HCT116 (cell line): Measurements from ENCODE around the gene ADGRG1.

Experiments
- ATF3 ChIP-seq: IDR thresholded peaks from 2 replicates; pipeline ENCODE4 v1.6.1; 2012
- CTCF ChIP-seq, 3 experiments: fragments of 200-600 bp in 1 of 3; sonication (generic) in 1 of 3; IDR thresholded peaks in 2 of 3; conservative IDR thresholded peaks in 1 of 3; 2 replicates each; pipeline ENCODE4 v1.5.1; 2012 to 2017; ENCODE audit warnings: low read depth in 2 of 3, low read length in 2 of 3, antibody characterized with exemption in 1 of 3, borderline replicate concordance in 1 of 3, control low read depth in 1 of 3, mild to moderate bottlenecking in 1 of 3, mixed read lengths in 1 of 3, mixed run types in 1 of 3, moderate library complexity in 1 of 3; ENCODE audit not compliant: insufficient read depth in 1 of 3
- EZH2 ChIP-seq: fragments of 200-600 bp; sonication (generic); IDR thresholded peaks from 2 replicates; pipeline ENCODE4 v1.6.1; 2017; ENCODE audit warnings: antibody characterized with exemption, mixed run types
- POLR2A ChIP-seq: IDR thresholded peaks from 2 replicates; pipeline ENCODE4 v1.7.0; 2011; ENCODE audit warnings: borderline replicate concordance; ENCODE audit not compliant: insufficient read depth, insufficient read length; ENCODE audit errors: extremely low read depth
- POLR2AphosphoS5 ChIP-seq: IDR thresholded peaks from 2 replicates; pipeline ENCODE4 v1.6.1; 2011; ENCODE audit warnings: mild to moderate bottlenecking, low read depth, low read length, moderate library complexity
- TCF7L2 ChIP-seq: IDR thresholded peaks from 2 replicates; pipeline ENCODE4 v1.7.0; 2011; ENCODE audit warnings: borderline replicate concordance, inconsistent platforms; ENCODE audit not compliant: insufficient read depth, insufficient read length; ENCODE audit errors: extremely low read depth
- YY1 ChIP-seq: IDR thresholded peaks from 2 replicates; pipeline ENCODE4 v1.6.1; 2011; ENCODE audit warnings: low read length, low read depth, moderate library complexity, mild to moderate bottlenecking; ENCODE audit not compliant: insufficient replicate concordance; ENCODE audit errors: extremely low read depth
- TF ChIP-seq, protein P1 (sequence below): IDR thresholded peaks from 2 replicates; pipeline ENCODE4 v1.6.1; 2011; ENCODE audit warnings: mild to moderate bottlenecking, low read length, moderate library complexity; ENCODE audit not compliant: insufficient replicate concordance; ENCODE audit errors: extremely low read depth
- TF ChIP-seq, protein P2 (sequence below): IDR thresholded peaks from 2 replicates; pipeline ENCODE4 v1.6.1; 2012; ENCODE audit warnings: low read depth

DNA sequence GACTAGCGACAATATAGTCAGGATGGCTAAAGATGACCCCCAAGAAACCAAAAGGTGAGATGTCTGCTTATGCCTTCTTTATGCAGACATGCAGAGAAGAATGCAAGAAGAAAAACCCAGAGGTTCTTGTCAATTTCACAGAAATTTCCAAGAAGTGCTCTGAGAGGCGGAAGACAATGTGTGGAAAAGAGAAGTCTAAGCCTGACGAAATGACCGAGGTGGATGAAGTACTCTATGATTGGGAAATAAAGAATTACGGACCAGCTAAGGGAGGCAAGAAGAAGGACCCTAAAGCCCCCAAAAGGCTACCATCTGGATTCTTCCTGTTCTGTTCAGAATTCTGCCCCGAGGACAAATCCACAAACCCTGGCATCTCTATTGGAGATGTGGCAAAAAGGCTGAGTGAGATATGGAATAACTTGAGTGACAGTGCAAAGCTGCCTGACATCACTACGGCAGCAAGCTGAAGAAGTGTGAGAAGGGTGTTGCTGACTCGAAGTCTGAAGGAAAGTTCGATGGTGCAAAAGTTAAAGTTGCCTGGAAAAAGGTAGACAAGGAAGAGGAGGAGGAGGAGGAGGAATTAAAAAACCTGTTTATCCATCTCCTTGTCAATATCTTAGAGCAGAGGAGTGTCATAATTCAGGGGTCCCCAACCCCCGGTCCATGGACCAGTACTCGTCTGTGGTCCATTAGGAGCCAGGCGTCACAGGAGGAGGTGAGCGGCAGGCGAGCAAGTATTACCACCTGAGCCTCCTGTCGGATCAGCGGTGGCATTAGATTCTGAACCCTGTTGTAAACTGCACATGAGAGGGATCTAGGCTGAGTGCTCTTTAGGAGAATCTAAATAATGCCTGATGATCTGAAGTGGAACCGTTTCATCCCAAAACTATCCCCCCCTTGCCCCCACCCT, 25.1 kb upstream of the ADGRG1 start:
- TF ChIP-seq, protein P1, sequence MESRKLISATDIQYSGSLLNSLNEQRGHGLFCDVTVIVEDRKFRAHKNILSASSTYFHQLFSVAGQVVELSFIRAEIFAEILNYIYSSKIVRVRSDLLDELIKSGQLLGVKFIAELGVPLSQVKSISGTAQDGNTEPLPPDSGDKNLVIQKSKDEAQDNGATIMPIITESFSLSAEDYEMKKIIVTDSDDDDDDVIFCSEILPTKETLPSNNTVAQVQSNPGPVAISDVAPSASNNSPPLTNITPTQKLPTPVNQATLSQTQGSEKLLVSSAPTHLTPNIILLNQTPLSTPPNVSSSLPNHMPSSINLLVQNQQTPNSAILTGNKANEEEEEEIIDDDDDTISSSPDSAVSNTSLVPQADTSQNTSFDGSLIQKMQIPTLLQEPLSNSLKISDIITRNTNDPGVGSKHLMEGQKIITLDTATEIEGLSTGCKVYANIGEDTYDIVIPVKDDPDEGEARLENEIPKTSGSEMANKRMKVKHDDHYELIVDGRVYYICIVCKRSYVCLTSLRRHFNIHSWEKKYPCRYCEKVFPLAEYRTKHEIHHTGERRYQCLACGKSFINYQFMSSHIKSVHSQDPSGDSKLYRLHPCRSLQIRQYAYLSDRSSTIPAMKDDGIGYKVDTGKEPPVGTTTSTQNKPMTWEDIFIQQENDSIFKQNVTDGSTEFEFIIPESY = no peak
- TF ChIP-seq TCF7L2 (no peak), POLR2AphosphoS5 (no peak), EZH2 (no peak), ATF3 (no peak), CTCF (IDR thresholded peaks at IDR 0.05 in 2 of 3, conservative IDR thresholded peaks at IDR 0.05 in 1 of 3; ENCODE audit: borderline replicate concordance in 1 of 3, insufficient read depth in 1 of 3, low read depth in 2 of 3, low read length in 2 of 3) (no peak), POLR2A (no peak), YY1 (no peak)
- TF ChIP-seq, protein P2, sequence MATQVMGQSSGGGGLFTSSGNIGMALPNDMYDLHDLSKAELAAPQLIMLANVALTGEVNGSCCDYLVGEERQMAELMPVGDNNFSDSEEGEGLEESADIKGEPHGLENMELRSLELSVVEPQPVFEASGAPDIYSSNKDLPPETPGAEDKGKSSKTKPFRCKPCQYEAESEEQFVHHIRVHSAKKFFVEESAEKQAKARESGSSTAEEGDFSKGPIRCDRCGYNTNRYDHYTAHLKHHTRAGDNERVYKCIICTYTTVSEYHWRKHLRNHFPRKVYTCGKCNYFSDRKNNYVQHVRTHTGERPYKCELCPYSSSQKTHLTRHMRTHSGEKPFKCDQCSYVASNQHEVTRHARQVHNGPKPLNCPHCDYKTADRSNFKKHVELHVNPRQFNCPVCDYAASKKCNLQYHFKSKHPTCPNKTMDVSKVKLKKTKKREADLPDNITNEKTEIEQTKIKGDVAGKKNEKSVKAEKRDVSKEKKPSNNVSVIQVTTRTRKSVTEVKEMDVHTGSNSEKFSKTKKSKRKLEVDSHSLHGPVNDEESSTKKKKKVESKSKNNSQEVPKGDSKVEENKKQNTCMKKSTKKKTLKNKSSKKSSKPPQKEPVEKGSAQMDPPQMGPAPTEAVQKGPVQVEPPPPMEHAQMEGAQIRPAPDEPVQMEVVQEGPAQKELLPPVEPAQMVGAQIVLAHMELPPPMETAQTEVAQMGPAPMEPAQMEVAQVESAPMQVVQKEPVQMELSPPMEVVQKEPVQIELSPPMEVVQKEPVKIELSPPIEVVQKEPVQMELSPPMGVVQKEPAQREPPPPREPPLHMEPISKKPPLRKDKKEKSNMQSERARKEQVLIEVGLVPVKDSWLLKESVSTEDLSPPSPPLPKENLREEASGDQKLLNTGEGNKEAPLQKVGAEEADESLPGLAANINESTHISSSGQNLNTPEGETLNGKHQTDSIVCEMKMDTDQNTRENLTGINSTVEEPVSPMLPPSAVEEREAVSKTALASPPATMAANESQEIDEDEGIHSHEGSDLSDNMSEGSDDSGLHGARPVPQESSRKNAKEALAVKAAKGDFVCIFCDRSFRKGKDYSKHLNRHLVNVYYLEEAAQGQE = no peak
